Transverse colon (tissue), 4 donors: ENCODE data around the gene NRG2.

ENCODE experiments used
- EP300 ChIP-seq: sonication (generic); formaldehyde crosslinking; IDR thresholded peaks from one replicate; pipeline ENCODE4 v1.6.1; 2017; ENCODE audit warnings: antibody characterized with exemption, low read depth
- POLR2A ChIP-seq: fragments of 450-650 bp; IDR thresholded peaks from one replicate; pipeline ENCODE4 v1.6.1; 2016; ENCODE audit warnings: antibody characterized with exemption, mild to moderate bottlenecking, moderate library complexity
- POLR2AphosphoS5 ChIP-seq, 3 donors: sonication (generic); formaldehyde crosslinking; IDR thresholded peaks; one replicate each; pipeline ENCODE4 v1.6.1; 2016; ENCODE audit warnings: antibody characterized with exemption in 3 of 3
- TF ChIP-seq, protein P1 (sequence below), 5 experiments: fragments of 200-600 bp in 3 of 5; fragments of 450-650 bp in 2 of 5; sonication (generic) in 3 of 5; IDR thresholded peaks; 1 replicate in 2 of 5; 2 replicates in 3 of 5; pipeline ENCODE4 v1.5.1; 2016 to 2017; ENCODE audit warnings: antibody characterized with exemption in 5 of 5, inconsistent platforms in 3 of 5, mild to moderate bottlenecking in 2 of 5, moderate library complexity in 1 of 5

DNA sequence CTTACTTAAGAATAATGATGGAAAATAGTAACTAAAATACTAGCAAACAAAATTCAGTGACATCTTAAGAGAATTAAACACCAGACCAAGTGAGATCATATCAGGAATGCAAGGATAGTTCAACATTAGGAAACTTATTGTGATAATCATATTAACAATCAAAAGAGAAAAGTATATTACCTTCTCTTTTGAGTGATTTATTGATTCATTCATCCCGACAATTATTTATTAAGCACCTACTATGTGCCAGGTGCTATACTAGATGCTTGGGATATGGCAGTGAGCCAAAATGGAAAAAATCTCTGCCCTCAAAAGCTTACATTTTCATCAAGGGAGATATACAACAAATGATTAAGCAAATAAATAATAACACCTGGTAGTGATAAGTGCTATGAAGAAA, 47.2 kb upstream of the NRG2 start:
- TF ChIP-seq EP300 (no peak), POLR2A (no peak), POLR2AphosphoS5 (IDR thresholded peaks at IDR 0.05) (no peak)
- TF ChIP-seq, protein P1, sequence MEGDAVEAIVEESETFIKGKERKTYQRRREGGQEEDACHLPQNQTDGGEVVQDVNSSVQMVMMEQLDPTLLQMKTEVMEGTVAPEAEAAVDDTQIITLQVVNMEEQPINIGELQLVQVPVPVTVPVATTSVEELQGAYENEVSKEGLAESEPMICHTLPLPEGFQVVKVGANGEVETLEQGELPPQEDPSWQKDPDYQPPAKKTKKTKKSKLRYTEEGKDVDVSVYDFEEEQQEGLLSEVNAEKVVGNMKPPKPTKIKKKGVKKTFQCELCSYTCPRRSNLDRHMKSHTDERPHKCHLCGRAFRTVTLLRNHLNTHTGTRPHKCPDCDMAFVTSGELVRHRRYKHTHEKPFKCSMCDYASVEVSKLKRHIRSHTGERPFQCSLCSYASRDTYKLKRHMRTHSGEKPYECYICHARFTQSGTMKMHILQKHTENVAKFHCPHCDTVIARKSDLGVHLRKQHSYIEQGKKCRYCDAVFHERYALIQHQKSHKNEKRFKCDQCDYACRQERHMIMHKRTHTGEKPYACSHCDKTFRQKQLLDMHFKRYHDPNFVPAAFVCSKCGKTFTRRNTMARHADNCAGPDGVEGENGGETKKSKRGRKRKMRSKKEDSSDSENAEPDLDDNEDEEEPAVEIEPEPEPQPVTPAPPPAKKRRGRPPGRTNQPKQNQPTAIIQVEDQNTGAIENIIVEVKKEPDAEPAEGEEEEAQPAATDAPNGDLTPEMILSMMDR (IDR thresholded peaks at IDR 0.05) = no peak
